PC-3 (cell line): ENCODE results near the gene BATF3. TPM values are rescaled to one million over a fixed set of nuclear protein-coding genes. Genes with fewer than 3 reads are reported as not detected.

Experiments
- ATAC-seq: fragments of 200-7000 bp; cut with Tn5 transposase; 2 replicates; pipeline ENCODE4 v1.9.1; 2020; ENCODE audit warnings: mild to moderate bottlenecking, moderate library complexity
- BruUV-seq: library from RNA; stranded (reverse); fragments of 400-500 nt; replicated peaks from 2 replicates; lab custom pipeline; 2021; lab: Mats Ljungman, UMichigan
- CTCF ChIA-PET: fragments of 300-600 bp; sonication (Branson Sonifier 250); formaldehyde crosslinking; loops from one replicate; lab custom pipeline; 2022; ENCODE audit warnings: antibody characterized with exemption; lab: Charles Lee
- POLR2A ChIA-PET: fragments of 300-600 bp; sonication (Branson Sonifier 250); formaldehyde crosslinking; loops from one replicate; lab custom pipeline; 2022; ENCODE audit warnings: antibody characterized with exemption; ENCODE audit not compliant: unreplicated experiment; lab: Charles Lee
- DNase-seq: peaks from one replicate; pipeline ENCODE4 v3.0.0-alpha.2; 2015
- H2AFZ ChIP-seq: fragments of 300-600 bp; sonication (generic); 2 replicates; pipeline ENCODE4 v1.6.0; 2016; ENCODE audit warnings: antibody characterized with exemption, low read length
- H3F3A ChIP-seq: fragments of 300-600 bp; sonication (generic); one replicate; pipeline ENCODE4 v1.6.0; 2017; ENCODE audit warnings: antibody characterized with exemption, low read length, control low read depth, mild to moderate bottlenecking; ENCODE audit not compliant: unreplicated experiment
- H3K27ac ChIP-seq: fragments of 300-600 bp; sonication (generic); 2 replicates; pipeline ENCODE4 v1.5.1; 2016; ENCODE audit warnings: mild to moderate bottlenecking, low read length
- H3K27me3 ChIP-seq: fragments of 300-600 bp; sonication (generic); 2 replicates; pipeline ENCODE4 v1.6.1; 2016; ENCODE audit warnings: low read length, mixed read lengths
- H3K36me3 ChIP-seq: fragments of 300-600 bp; sonication (generic); 2 replicates; pipeline ENCODE4 v1.6.1; 2016; ENCODE audit warnings: low read depth, mixed run types, low read length, mixed read lengths
- H3K4me1 ChIP-seq: fragments of 300-600 bp; sonication (generic); 2 replicates; pipeline ENCODE4 v1.5.1; 2016; ENCODE audit warnings: low read length; ENCODE audit not compliant: insufficient read depth
- H3K4me2 ChIP-seq: fragments of 300-600 bp; sonication (generic); 2 replicates; pipeline ENCODE4 v1.6.0; 2016; ENCODE audit warnings: low read length
- H3K4me3 ChIP-seq: fragments of 300-600 bp; sonication (generic); 2 replicates; pipeline ENCODE4 v1.5.1; 2016; ENCODE audit warnings: mild to moderate bottlenecking, low read length, mixed read lengths
- H3K79me2 ChIP-seq: fragments of 300-600 bp; sonication (generic); 2 replicates; pipeline ENCODE4 v1.6.1; 2017; ENCODE audit warnings: low read length, mixed read lengths
- H3K9ac ChIP-seq: fragments of 300-600 bp; sonication (generic); 2 replicates; pipeline ENCODE4 v1.6.0; 2016; ENCODE audit warnings: mild to moderate bottlenecking, low read length
- H3K9me2 ChIP-seq: fragments of 300-600 bp; sonication (generic); replicated peaks from 2 replicates; pipeline ENCODE4 v1.6.1; 2016; ENCODE audit warnings: mixed run types, low read length, mixed read lengths
- H3K9me3 ChIP-seq: fragments of 300-600 bp; sonication (generic); 2 replicates; pipeline ENCODE4 v1.6.1; 2016; ENCODE audit warnings: low read length, mixed read lengths
- H4K20me1 ChIP-seq: fragments of 300-600 bp; sonication (generic); 2 replicates; pipeline ENCODE4 v1.6.1; 2016; ENCODE audit warnings: low read length, mixed read lengths
- EZH2 ChIP-seq: fragments of 300-600 bp; sonication (generic); IDR thresholded peaks from one replicate; pipeline ENCODE4 v1.6.1; 2017; ENCODE audit warnings: antibody characterized with exemption, mild to moderate bottlenecking, low read length; ENCODE audit not compliant: unreplicated experiment
- EZH2phosphoT487 ChIP-seq: fragments of 300-600 bp; sonication (generic); IDR thresholded peaks from 2 replicates; pipeline ENCODE4 v1.6.1; 2018; ENCODE audit warnings: mild to moderate bottlenecking, antibody characterized with exemption, low read length, borderline replicate concordance
- intact Hi-C: fragments of 100-400 bp; cut with micrococcal nuclease; formaldehyde crosslinking; loops from 2 replicates; pipeline ENCODE4 v1.9.0; 2023
- total RNA-seq: library from RNA; depleted of rRNA; stranded (reverse); fragments of >200 nt; gene quantifications from 2 replicates; pipeline ENCODE4 v1.2.3, GENCODE V29; 2014
- TF ChIP-seq, protein P1 (sequence below): fragments of 300-600 bp; sonication (generic); conservative IDR thresholded peaks from 2 replicates; pipeline ENCODE4 v1.5.1; 2017; ENCODE audit warnings: antibody characterized with exemption, low read depth, mild to moderate bottlenecking, low read length

Gene BATF3
- total RNA-seq, 1 experiment from 2014 or later, result 4.3 TPM

DNA sequence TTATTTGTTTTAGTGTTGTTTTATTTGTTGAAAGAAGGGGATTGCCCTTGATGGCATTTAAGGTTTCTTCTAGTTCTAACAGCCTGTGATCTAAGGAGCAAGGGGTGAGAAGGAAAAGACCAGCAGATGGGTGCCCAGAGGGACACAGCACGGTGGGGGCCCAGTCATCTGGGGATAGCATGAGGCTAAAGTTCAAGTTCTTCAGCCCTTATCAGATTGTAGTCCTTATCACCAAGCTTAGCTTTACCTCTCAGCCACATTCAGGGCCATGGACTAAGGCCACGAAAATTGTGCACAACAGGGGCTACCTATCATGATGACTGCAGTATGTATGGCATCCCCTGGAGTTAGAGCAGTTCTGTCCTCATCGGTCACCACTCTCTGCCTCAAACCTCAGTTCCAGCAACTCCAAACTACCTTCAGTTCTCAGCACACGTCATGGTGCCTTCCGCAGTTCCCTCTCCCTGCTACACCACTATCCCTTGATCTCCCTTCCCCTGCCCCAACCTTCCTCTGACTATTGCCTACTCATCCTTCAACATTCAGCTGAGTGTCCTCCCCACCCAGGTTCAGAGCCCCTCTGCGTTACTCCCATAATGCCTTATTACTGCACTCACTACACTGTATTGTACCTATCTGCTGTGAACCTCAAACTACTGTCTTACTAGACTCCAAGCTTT is 54.6 kb downstream of the BATF3 start:
- ATAC-seq (no peak), DNase-seq (no peak)
- H3K4me1 ChIP-seq, result no peaks in the 10 kb centered on the region
- H3K9ac ChIP-seq, result no peak overlapping the region
- no peak overlapping the region for H3K4me2 ChIP-seq
- no peaks in the 10 kb centered on the region for H3K79me2 ChIP-seq
- intact Hi-C loops, result no loop called here
- ChIA-PET CTCF (no interaction called here), POLR2A (no interaction called here)
- H3K27ac ChIP-seq, result no peak overlapping the region
- H3F3A ChIP-seq, result no peaks in the 10 kb centered on the region
- no peaks in the 10 kb centered on the region for H3K9me2 ChIP-seq
- H2AFZ ChIP-seq, result no peak overlapping the region
- no peaks in the 10 kb centered on the region for H3K9me3 ChIP-seq
- peaks cover 12% of the 10 kb centered on the region; the same call in 1 of the 2 replicates for H3K27me3 ChIP-seq
- no TSS peak for BruUV-seq
- no peaks in the 10 kb centered on the region for H3K36me3 ChIP-seq
- no peak for TF ChIP-seq EZH2phosphoT487
- no peak for TF ChIP-seq EZH2
- TF ChIP-seq, protein P1, sequence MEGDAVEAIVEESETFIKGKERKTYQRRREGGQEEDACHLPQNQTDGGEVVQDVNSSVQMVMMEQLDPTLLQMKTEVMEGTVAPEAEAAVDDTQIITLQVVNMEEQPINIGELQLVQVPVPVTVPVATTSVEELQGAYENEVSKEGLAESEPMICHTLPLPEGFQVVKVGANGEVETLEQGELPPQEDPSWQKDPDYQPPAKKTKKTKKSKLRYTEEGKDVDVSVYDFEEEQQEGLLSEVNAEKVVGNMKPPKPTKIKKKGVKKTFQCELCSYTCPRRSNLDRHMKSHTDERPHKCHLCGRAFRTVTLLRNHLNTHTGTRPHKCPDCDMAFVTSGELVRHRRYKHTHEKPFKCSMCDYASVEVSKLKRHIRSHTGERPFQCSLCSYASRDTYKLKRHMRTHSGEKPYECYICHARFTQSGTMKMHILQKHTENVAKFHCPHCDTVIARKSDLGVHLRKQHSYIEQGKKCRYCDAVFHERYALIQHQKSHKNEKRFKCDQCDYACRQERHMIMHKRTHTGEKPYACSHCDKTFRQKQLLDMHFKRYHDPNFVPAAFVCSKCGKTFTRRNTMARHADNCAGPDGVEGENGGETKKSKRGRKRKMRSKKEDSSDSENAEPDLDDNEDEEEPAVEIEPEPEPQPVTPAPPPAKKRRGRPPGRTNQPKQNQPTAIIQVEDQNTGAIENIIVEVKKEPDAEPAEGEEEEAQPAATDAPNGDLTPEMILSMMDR, result no peak
- no peaks in the 10 kb centered on the region for H4K20me1 ChIP-seq
- no peak overlapping the region for H3K4me3 ChIP-seq

DNA sequence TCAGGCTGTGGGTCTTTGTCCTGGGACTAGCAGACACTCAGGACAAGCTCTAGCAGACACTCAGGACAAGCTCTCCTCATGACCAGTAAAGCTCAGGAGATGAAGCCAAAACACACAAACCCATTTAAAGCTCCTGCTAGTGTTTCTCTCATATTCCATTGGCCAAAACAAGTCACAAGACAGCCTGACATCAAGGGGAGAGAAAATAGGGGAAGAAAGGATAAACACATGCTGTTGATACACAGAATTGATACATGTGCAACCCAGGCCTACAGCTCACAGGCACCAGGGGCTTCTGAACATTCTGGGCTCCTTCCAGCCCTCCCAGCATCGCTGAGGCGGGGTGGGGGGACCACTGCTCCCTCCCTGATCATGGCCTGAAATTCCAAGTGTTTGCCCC is 55.8 kb downstream of the BATF3 start:
- Histone ChIP-seq H3K4me2 (no peak overlapping the region), H3K36me3 (no peaks in the 10 kb centered on the region), H3K27ac (no peak overlapping the region), H3K9me3 (no peaks in the 10 kb centered on the region), H4K20me1 (no peaks in the 10 kb centered on the region), H3F3A (no peaks in the 10 kb centered on the region), H3K4me1 (no peaks in the 10 kb centered on the region), H3K4me3 (no peak overlapping the region), H3K9ac (no peak overlapping the region), H3K9me2 (no peaks in the 10 kb centered on the region), H3K79me2 (no peaks in the 10 kb centered on the region), H3K27me3 (peaks cover 23% of the 10 kb centered on the region; the same call in 1 of the 2 replicates), H2AFZ (no peak overlapping the region)
- CTCF ChIA-PET, result no interaction called here
- intact Hi-C loops, result no loop called here
- ATAC-seq, result no peak; the same call in 1 of the 2 replicates
- POLR2A ChIA-PET, result no interaction called here
- no peak for DNase-seq
- BruUV-seq, result no TSS peak
- TF ChIP-seq EZH2phosphoT487 (no peak), EZH2 (no peak)
- TF ChIP-seq, protein P1, result no peak

DNA sequence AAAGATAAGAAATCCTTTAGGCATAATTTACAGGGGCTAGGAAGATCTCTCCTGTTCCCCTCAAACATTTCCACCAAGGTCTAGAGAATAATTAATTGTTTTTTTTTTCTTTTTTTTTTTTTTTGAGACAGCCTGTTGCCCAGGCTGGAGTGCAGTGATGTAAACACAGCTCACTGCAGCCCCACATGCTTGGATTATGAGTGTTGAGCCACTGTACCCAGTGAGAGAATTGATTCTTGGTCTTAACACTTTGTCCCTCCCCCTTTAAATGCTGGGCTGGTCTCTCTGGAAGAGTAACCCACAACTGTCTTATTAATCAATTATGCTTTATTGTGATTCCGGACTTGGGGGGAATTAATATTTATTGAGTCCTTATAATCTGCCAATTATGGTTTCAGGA is 57.7 kb downstream of the BATF3 start:
- Histone ChIP-seq H3K4me3 (no peak overlapping the region), H3K4me2 (no peak overlapping the region), H3K4me1 (peaks cover 3% of the 10 kb centered on the region), H3K36me3 (no peaks in the 10 kb centered on the region), H4K20me1 (no peaks in the 10 kb centered on the region), H2AFZ (no peak overlapping the region), H3K79me2 (no peaks in the 10 kb centered on the region), H3K9me3 (no peaks in the 10 kb centered on the region), H3K27me3 (peaks cover 31% of the 10 kb centered on the region; the same call in 1 of the 2 replicates), H3K9me2 (no peaks in the 10 kb centered on the region), H3F3A (no peaks in the 10 kb centered on the region), H3K9ac (no peak overlapping the region), H3K27ac (no peak overlapping the region)
- POLR2A ChIA-PET, result no interaction called here
- ATAC-seq (no peak), DNase-seq (no peak)
- intact Hi-C loops, result no loop called here
- CTCF ChIA-PET, result no interaction called here
- TF ChIP-seq, protein P1, result no peak
- TF ChIP-seq EZH2, result no peak
- BruUV-seq, result no TSS peak
